ENCODE data around the gene DSE.

The DSE gene

DNA sequence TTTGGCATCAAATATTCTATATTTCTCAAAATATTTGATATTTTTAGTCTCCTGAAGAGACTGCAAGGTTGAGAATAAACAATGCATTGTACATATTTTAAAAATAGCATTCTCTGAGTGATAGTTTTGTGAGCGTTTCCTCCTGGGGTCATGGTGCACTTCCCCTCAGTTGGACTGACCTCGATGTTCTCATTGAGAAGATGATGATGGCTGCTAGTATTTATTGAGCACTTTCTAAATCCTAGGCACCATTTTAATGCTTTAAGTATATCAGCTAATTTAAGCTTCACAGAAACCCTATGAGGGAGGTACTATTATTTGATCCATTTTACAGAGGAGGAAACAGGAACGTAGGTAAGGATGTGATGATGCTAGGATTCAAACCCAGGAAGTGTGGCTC lies 18.2 kb downstream of the DSE start:
- DNase-seq: no peak

DNA sequence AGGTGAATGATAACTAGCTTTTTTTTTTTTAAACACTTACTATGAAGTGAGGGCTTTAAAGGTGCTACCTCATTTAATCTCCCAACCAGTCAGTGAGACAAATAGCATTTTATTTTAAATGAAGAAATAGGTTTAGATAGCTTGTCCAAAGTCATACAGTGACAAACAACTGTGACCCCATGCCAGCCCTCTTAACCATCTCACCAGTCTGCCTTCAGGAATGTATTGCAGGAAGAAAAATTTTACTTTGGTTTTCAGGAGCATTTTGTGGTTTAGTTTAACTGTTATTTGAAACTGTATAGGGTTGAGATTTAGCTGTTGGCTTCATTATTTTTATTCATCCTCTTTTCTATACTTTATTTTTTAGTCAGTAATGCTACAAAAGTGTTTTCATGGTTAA lies 18.6 kb downstream of the DSE start:
- no peak for DNase-seq

DNA sequence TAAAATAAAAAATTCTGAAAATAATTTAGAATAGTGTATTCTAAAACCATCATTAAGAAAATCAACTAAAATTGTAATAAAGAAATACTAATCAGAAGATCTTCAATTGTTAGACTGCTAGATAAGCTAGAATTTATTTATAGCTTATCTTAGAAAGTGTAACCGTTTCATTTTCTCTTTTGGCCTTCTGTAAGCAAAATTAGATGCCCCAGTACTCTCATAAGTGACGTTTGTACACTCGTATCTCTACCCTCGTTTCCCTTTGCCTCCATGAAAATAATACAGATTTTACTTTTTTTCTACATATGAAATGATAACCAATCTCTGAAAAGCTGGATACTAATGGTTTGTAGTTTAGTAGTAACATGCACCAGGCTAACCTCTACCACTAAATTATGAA lies 19.8 kb downstream of the DSE start:
- no peak for DNase-seq

DNA sequence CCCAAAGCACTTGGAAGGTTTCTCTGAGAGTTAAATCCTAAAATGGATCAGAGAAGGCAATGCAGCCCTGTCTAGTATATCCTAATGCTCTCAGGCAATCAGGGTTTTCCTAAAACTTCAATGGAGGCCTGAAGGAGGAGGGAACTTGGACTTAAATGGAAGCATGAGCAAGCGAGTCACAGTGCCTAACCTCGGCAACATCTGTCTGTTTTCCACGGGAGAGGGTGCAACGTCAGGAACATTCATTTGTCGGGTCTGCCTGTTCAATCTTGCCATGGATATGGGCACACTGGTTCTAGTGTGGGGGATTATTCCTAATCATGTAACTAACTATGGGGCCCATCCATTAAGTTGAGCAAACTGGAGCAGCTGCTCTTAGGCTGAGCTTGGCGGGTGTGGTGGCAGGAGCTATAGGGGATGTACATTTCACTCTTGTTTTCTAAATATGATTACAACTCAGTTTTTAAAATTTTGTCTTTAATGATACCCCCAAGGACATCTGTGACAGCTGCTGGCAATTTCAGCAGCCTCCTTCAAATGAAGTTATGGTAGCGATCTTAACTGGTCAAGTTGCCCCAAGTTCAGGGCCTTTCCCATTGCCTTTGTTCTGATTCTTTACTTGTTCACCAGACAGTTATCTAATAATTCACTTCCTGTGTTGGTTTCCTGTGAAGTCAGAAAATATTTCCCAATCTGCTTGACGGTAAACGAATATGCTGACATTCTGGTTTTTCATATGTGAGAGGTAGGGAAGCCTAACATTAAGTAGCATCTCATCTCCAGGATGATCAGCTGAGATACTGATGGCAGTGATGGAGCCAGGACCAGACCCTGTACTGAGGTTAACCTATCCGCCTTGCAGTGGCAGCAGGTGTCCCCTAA lies 21.6 kb downstream of the DSE start:
- DNase-seq: peak; percentile 56

DNA sequence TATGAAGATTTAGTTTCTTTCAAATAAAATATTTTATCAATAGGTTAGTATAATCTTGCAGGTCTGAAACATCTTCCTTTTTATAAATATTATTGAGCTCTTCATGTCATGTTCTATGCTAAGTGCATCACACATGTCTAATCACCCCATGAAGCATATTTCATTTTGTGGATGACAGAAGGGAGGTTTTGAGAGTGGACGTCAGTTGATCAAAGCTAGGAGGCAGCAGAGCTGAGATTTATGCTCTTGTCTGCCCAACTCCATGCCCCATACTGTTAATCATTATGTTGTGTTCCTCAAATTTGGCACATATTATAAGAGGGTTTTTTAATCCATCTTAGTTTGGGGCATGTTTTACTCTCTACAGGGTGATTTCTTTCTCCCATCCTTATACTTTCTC lies 22.7 kb downstream of the DSE start:
- DNase-seq: no peak

DNA sequence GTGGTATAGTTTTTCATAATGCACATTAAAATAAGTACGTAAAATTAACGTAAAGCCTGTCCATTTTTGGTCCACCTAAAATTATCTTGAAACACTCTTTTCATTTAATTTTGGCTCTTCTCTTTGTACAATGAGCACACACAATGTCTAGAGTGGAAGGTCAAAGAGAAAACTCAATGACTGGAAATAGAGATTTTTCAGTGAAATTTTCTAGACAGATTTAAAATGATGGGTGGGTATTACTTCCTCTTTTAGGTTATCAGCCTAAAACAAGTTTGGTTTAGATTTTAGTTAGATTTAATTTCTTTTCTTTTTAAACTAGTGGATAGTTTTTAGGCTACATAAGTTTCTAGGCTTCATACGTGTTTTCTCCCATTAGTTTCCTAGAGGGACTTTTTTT lies 24.9 kb downstream of the DSE start:
- no peak for DNase-seq

DNA sequence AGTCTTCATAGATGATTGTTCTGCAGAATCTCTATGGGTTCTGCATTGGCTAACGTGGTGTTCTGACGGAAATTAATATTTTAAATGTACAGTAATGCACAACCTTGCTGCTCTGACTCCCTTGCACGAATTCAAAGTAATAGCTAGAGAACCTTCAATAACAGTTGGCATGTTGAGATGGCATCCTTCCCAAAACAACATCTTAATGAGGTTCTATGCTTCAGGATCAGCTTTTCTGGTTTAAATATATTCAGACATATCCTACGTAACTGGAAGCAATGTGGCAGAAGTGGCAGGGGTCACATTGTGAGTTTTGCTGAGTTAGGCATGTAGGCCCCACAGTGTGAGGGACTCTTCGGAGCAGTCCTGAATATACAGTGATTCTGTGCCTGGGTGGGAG lies 25.7 kb downstream of the DSE start:
- no peak for DNase-seq

DNA sequence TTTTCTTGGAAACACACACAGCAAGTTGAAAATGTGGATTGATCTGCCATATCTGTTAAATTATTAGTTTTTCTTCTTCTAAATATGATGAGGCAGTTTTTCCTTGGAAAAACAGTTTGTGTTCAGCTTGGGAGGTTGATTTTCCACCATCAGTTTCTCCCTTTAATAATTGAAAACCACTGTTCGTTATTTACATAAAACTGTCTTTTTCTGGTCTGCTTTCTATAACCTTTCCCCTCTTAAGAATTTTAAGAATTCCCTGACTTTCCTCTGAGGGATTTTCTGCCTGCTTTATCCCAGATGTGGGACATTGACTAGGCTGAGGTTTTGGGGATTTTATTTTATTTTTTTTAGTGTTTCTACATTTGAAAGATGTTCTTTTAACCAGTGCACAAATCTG lies 27.2 kb downstream of the DSE start:
- no peak for DNase-seq

DNA sequence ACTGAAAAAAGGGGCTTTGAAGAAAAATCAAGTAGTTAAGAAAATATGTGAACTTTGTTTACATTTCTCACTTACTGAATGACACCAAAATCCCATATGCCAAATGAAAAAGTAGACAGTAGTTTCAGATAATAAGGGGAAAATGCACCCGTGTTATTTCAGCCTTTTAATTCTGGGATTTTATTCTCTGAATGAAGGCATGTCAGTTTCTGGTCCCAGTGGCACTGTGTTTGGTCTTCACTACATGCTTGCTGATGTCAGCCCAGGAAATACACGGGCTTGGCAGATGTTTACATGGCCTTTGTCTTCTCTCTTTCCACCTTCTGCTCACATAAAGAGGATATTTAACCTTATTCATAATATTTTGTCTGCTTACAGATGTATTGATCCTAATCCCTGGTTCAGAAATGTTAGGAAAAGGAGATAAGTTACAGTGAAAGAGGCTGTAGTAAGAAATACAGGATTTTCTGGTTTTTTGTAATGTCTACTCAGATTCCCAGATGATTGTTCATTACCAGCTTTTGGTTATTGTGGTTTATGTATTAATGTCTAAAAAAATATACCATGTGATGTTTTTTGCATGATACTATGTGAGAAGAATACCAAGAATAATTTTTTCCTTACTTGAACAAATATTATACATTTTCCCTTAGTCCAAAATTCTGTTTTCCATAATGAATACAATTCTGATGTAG lies 27.7 kb downstream of the DSE start:
- no peak for DNase-seq

DNA sequence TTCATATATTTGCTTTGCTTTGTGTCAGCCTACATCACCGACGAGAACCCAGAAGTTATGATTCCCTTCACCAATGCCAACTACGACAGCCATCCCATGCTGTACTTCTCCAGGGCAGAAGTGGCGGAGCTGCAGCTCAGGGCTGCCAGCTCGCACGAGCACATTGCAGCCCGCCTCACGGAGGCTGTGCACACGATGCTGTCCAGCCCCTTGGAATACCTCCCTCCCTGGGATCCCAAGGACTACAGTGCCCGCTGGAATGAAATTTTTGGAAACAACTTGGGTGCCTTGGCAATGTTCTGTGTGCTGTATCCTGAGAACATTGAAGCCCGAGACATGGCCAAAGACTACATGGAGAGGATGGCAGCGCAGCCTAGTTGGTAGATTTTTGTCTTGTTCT lies 28.5 kb downstream of the DSE start:
- DNase-seq: no peak

DNA sequence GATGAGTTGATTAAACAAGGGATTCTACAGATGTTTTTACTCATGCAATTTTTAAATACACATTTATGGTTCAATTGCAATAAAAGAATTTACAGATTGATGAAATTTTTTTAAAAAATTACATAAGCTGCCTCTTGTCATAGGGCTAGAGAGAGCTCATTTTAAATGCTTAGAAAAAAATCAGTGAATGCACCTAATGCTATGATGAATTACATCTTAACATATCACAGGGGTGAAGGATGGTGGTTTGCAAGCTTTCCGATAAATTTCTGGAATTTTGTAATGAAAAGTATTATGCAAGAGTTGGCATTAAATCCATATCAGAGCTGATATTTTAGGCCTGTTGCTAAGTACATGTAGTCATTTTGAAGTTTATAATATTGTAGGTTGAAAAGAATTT lies 29.6 kb downstream of the DSE start:
- no peak for DNase-seq

DNA sequence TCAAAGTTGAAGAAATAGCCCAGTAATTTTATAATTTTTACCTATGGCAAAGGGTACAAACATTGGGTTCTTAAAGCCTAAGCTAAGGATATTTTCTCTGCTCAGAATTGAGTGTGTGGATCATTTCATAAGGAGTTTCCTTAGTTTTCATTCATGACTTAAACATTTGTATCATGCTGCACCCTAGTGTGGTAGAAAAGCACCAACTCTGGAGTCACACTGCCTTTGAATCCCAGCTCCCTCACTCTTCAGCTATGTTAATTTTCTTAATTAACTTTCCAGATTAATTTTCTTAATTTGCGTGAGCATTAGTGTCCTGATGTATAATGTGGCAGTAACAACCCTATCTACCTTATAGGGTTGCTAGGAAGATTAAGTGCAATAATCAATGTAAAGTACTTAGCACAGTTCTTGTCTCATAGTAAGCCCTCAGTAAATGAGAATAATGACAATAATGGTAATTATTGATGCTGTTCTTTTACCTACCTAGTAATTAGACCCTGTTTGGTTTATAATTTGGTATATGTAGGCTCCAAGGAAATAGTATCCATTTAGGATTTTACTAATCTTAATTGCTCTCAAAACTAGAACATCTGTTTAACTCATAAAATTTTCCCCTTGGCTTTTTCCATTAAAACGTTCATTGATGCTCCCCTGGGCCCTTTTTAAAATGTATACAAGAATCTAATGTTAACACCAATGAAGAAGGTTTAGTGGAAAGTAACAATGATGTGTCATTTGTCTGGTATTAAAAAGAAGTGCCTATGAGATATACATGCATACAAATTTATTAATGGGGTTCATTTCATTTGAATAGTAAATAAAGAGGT lies 31.6 kb downstream of the DSE start:
- DNase-seq: no peak

DNA sequence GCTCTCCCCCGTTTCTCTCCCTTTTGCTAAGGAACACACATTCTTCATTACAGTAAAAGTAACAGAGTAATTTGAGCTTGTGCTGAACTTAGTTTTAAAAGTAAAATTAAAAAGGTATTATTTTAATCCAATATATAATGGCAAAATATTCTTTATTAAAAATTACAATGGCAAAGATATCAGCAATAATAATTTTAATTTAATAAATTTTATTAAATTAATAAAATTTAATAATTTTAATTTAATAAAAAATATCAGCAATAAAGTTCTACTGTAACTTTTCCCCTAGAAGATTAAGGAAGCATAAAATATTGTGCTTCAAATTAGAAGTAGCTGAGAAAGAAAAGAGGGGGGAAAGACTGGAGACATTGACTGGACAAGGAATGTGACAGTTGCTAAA lies 32.5 kb downstream of the DSE start:
- no peak for DNase-seq

DNA sequence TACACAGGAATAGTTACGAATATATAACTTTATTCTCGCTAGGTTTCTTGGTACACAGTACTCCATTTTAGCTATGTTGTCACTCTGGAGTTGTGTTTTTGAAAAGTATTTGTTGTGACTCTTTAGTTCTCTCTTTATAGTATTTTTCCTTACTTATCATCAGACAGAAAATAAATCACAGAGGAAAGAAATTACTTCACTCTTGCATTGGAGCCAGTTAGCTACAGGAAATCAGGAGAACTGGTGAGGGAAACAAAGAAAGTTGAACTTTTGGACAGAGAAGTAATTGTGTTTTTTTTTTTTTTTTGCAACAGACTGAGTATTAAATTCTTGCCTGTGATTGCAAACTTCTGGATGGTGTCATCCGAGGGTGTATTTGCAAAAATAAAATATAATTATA lies 33.9 kb downstream of the DSE start:
- no peak for DNase-seq

DNA sequence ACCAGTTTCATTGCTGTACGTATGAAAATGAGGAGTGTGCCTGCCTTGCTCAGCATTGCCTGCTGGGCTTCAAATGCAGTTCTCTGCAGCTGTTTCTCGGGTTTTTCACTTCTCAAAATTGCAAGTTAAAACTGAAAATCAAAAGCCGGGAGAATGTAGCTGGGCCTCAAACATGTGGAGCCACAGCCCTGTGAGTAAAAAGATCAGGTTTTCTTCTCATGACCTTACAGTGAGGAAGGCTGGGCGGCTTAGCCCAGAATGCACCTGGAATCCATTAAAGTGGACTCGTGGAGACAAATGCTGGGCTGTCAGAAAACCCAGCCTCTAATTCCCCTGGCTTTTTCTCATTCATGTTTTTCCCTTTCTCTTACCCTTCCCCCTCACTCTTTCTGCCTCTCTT lies 34.4 kb downstream of the DSE start:
- DNase-seq: no peak

DNA sequence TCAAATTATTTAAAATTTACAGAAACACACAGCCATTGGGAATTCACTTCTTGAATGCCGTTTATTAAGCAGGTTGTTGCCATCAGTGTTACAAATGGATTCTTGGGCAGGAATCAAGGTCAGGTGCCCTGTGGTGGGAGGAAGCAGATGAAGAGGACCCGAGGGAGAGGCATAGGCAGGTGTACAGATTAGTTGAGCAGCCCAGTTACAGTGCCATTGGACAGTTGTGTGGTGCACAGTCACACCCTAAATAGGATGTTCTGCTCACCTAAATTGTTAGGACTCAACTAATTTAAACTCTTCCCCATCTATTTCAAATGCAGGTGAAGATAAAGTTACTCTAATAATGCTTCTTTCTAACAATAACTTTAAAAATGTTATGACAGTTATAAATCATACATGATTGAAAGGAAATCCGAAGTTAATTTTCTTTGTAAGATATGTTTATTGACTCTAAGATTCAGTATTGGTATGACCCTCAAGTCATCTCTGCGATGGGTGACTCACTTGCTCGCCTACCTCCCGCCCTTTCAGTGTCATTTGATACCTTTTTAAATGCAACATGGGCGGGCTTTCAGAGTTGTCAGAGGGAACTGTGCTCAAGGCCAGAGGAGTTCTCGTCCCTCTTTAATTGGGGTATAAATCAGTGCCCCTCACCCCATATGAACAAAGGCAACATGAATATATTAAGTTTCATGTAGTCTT lies 35.1 kb downstream of the DSE start:
- DNase-seq: peak; percentile 15

DNA sequence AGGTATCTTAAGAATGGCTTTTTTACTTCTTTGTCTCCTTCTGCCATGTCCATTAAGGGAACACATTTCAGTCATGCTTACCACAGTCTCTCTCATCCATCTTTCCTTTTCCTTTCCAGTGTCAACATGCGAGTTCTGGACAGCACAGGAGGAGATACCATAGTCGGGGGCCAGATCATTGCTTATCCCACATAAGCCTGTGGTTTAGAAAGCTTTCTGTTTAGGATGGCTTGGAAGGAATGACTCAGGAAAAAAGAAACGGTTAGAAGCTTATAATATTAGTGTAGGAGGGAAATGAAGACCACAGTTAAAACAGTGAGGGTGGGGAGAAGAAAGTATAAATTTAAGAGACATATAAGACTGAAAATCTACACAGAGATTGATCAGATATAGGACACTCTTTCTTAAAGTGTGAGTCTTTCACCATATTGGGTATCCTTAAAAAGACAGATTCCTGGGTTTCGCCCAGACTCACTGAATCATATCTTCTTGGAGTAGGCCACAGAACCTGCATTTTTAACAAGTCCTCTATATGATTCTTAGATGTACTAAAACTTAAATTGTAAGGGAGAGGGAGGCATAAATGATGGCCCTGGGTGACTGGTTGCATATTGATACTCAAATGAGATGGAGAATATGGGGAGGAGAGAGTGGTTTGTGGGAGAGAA lies 36.1 kb downstream of the DSE start:
- no peak for DNase-seq

DNA sequence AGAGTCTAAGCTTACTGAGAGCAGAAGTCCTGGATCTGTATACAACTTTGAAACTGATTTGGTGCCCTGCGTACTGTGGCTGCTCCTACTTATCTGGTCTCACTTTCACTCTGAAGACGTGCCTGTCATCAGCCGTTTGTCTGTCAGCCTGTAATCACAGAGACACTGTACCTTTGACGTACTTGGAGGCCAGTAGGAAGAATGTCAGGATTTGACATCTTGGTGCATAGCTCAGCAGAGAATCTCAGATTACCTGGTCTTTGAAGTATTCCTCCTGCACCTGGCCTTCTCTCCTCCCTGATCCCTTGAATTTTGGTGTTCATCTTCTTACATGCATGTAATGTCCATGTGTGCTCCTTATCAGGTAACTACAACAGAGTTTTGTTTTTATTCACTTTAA lies 37.7 kb downstream of the DSE start:
- DNase-seq: no peak

DNA sequence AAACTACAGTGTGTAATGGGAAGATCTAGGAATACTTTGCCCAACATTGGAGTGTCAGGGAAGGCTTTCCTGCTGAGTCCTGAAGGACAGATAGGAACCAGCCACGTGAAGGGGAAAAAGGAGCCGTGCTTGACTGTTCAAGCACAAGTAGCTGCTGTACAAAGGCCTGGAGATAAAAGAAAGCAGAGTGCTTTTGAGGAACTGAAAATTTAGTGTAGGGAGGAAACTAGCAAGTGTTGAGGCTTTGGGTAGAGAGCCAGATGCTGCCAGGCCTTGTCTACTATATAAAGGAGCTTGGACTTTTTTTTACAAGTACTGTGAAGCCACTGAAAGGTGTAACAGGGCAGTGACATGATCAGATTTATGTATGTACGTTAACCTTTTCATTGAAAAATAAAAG lies 39.0 kb downstream of the DSE start:
- no peak for DNase-seq

DNA sequence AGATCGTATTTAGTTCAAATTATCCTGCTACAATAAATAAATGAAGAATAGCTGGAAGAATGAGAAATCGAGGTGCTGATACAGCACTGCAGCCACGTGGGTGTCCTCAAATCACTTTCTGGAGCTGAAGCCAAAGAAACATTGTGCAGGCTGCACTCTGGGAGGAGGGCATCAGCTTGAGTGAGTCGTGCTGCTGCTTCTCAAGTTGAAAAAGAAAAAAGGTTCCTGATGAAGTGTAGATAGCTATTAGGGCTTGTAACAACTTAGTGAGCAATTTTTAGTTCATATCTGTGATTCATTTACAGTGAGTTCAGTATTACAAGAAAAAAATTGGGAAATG lies 40.5 kb downstream of the DSE start:
- no peak for DNase-seq

DNA sequence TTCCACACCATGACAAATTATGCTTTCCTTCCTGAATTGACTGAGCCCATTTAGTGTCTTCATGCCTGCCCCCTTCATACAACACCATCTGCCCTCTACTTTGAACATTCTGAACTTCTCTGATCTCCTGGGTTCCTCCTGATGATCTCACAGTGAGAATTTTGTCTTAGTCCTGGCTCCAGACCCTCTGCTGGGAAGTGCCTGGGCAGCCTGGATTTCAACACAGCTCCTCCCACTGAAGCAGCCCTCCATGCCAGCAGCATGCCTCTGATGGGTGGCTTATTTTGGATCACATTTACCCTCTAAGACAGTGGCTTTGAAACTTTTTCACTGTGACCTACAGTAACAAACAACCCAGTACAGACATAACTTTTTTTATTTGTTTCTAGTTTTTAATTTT lies 41.5 kb downstream of the DSE start:
- no peak for DNase-seq

DNA sequence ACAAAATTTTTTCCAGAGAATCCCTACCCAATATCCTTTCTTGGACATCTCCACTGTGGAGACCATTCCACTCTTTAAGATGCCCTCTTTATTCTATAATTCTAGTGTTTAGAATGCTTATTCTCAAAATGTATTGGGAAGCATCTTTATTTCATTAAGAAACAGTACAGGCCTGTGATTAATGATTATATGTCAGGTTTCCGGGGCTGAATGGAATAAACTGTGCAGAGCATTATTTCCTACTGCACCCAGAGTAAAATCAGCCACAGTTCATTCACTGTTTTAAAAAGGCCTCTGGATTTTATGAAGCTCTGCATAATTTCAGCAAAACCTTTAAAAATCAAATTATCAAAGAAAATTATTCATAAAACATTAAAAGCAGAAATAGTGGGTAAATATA lies 42.6 kb downstream of the DSE start:
- no peak for DNase-seq

DNA sequence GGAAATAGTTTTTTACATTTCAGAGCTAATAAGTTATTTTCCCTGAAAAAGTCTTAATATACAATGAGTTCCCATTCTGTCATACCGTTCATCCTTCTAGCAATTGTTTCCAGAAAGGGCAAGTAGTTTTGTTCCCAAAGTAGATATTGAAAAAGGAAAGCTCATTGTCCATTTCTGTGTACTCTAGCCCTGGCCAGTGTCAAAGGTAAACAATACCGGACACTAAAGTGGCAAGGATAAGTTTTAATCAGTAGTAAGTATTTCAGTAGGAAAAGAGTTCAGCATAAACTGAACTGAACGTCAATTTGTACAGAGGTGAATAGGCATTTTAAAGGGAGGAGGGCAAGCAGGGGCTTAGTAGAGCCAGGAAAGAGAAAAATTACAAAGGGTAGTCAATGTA lies 46.9 kb downstream of the DSE start:
- no peak for DNase-seq
